HG02840 (cell line): ENCODE results near the gene CELF5.
"Not testable (repeated sequence)": the region's sequence is repeated elsewhere in the genome, so short reads cannot be mapped to it uniquely, and the experiment has no call there.

Experiments used
- ATAC-seq: cut with Tn5 transposase; IDR thresholded peaks from one replicate; pipeline ENCODE4 v1.9.1; 2021; ENCODE audit warnings: mild to moderate bottlenecking, moderate library complexity, moderate number of reproducible peaks; ENCODE audit not compliant: unreplicated experiment, low FRiP score

Gene CELF5

DNA sequence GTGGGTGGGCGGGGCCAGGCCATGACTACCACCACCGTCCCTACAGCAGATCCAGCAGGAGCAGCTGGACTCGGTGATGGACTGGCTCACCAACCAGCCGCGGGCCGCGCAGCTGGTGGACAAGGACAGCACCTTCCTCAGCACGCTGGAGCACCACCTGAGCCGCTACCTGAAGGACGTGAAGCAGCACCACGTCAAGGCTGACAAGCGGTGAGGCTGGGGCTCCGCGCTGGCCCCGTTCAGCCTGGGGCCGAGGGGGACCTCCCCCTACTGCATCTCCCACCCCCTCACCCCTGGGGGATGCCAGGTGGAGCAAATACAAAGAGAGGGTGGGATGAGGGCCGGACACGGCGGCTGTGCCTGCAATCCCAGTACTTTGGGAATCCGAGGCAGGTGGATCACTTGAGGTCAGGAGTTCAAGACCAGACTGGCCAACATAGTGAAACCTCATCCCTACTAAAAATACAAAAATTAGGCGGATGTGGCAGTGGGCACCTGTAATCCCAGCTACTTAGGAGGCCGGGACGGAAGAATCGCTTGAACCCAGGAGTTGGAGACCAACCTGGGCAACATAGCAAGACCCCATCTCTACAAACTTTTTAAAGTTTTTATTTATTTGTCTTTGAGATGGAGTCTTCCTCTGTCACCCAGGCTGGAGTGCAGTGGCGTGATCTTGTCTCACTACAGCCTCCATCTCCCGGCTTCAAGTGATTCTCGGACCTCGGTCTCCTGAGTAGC lies 18.1 kb upstream of the CELF5 start:
- no peak for ATAC-seq

DNA sequence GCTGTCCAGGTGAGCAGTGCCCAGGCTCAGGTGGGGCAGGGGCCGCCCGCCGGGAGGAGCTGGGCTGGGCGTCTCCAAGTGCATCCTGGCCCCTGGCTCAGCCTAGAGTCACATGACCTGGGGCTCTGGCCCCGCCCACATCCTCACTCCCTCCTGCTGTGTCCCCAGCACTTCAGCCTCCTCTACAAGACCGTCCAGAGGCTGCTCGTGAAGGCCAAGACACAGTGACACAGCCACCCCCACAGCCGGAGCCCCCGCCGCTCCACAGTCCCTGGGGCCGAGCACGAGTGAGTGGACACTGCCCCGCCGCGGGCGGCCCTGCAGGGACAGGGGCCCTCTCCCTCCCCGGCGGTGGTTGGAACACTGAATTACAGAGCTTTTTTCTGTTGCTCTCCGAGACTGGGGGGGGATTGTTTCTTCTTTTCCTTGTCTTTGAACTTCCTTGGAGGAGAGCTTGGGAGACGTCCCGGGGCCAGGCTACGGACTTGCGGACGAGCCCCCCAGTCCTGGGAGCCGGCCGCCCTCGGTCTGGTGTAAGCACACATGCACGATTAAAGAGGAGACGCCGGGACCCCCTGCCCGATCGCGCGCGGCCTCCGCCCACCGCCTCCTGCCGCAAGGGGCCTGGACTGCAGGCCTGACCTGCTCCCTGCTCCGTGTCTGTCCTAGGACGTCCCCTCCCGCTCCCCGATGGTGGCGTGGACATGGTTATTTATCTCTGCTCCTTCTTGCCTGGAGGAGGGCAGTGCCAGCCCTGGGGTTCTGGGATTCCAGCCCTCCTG lies 16.8 kb upstream of the CELF5 start:
- no peak for ATAC-seq

DNA sequence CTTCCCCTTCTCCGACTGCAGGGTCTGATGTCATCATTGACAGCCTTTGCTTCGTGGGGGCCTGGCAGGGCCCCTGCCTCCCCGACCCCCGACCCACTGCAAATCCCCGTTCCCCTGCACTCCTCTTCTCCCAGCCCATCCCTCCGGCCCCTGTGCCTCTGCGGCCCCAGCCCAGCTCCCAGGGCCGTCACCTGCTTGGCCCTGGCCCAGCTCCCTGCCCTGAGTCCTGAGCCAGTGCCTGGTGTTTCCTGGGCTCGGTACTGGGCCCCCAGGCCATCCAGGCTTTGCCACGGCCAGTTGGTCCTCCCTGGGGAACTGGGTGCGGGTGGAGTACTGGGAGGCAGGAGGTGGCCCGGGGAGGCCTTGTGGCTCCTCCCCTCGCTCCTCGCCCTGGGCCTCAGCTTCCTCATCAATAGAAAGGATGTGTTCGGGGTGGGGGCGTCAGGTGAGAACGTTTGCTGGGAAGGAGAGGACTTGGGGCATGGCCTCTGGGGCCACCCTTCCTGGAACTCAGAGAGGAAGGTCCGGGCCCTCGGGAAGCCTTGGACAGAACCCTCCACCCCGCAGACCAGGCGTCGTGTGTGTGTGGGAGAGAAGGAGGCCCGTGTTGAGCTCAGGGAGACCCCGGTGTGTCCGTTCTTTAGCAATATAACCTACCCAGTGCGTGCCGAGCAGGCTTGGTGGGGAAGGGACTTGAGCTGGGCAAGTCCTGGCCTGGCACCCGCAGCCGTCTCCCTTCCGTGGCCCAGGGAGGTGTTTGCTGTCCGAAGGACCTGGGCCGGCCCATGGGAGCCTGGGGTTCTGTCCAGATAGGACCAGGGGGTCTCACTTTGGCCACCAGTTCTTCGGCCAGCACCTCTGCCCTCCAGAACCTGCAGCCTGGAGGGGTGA lies 15.9 kb upstream of the CELF5 start:
- ATAC-seq = no peak

DNA sequence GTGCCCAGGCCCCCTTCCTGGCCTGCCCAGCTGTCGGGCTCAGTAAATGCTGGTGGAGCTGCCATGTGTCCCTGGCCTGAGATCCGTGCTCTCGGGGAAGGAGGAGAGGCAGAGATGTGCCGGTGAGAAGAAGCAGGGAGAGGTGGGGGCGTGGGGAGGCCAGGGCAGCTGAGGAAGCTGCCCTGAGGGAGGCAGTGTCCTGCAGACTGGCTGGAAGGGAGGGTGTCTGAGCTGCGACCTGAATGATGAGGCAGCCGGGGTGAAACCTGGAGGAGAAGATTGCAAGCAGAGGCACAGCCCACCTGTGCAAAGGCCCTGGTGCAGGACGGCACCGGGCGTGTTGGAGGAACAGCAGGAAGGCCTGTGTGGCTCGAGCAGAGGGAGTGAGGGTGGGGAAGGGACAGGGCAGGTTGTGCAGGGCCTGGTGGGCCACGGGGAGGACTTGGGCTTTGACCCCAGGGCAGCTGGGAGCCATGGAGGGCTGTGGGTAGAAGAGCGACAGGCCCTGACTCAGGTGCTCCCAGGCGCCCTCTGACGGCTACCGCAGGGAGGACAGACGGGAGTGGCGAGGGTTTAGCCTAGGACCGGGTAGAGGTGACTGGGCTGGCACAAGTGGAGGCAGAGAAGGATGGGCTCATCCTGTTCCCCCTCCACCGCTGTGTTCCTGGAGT lies 14.0 kb upstream of the CELF5 start:
- ATAC-seq = no peak

DNA sequence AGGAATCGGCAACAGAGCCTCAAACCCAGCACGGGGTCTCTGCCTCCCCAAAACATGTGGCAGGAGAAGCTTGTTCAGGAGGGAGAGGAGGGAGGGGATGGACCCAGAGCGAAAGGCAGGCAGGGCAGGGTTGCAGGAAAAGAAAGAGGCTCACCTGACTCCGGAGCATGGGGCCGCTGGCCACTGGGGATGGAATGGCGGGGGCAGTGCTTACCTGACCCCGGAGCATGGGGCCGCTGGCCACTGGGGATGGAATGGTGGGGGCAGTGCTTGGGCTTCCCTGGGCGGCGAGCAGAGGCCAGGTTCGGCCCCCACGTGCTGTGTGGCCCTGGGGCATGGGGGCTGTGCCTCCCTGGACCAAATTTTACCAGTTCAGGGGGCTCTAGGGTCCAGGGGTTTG lies 13.3 kb upstream of the CELF5 start:
- no peak for ATAC-seq

DNA sequence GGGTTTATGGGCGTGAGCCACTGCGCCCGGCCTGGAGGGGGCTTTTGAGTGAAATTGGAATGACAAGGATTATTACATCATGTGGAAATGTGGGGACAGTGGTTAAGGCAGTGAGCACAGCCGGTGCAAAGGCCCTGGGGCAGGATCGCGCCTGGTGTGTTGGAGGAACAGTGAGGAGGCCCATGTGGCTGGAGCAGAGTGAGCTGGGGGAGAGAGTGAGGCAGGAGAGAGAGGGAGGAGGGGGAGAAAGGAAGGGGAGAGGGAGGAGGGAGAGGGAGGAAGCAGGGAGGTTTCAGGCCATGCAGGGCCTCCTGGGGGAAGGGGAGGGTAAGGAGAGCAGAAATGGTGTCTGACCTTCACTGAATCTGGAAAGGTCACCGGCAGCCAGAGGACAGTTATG lies 11.3 kb upstream of the CELF5 start:
- ATAC-seq = no peak

DNA sequence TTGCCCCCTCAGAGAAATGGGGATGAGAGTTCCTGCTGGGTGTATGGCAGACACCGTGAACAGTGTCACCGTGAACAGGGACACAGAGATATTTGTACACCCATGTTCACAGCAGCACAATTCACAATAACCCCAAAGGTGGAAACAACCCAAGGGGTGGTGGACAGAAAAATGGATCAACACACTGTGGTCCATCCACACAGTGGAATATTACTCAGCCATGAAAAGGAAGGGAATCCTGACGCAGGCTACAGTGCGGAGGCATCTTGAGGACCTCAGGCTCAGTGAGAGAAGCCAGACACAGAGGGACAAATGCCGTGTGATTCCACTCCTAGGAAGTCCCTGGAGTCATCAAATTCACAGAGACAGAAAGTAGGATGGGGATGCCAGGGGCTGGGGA lies 7.6 kb upstream of the CELF5 start:
- ATAC-seq = no peak

DNA sequence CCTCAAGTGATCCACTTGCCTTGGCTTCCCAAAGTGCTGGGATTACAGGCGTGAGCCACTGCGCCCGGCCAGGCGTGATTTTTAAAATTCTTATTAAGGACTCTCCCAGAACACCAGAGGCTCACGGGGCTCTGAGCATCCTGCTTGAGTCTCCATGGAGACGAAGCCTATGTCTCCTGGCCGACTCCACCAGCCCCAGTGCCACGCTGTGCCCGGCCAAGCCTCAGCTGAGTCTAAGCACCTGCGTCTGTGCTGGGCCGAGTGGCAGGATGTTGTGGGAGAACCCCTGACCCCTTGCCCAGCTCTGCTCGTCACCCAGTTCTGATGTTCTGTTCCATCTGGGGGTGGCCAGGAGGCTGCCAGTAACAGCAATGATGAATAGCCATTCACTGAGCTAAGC lies 3.9 kb upstream of the CELF5 start:
- ATAC-seq = no peak

DNA sequence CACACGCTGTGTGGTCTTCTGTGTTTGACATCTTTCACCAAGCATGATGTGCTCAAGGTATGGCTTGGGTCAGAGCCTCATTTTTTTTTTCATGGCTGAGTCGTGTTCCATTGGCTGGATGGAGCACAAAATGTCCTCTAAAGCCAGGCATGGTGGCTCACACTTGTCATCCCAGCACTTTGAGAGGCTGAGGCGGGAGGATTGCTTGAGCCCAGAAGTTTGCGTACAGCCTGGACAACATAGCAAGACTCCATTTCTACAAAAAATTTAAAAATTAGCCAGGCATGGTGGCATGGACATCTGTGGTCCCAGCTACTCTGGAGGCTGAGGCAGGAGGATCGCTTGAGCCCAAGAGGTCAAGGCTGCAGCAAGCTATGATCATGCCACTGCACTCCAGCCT lies 2.9 kb upstream of the CELF5 start:
- not testable (repeated sequence) for ATAC-seq

DNA sequence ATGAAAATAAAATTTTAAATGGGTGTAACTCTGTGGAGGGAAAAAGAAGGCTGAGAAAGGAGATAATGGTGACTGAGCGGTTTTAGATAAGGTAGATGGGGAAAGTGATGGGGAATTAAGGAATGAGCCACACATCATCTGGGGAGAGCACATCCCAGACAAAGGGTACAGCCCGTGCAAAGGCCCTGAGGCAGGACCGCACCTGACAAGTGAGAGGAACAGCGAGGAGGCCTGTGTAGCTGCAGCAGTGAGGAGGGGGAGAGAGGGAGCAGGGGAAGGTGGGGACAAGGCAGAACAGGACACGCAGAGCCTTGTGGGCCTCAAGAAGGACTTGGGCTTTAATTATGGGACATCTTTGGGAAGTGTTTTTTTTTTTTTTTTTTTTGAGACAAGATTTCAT lies 1.8 kb upstream of the CELF5 start:
- ATAC-seq = no peak

DNA sequence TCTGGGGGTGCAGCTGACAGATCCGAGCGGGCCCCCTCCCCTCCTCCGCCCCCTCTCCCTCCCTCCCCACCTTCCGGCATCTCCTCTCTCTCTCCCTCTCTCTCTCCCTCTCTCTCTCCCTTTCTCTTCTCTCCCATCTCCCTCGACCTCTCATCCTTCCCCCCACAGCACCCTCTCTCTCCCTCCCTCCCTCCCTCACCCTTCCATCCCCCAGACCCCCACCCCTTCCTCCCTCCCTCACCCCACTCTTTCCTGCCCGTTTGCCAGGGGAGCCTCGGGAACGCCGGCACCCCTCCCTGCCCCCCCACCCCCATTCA lies 666 bp downstream of the CELF5 start:
- ATAC-seq = no peak

DNA sequence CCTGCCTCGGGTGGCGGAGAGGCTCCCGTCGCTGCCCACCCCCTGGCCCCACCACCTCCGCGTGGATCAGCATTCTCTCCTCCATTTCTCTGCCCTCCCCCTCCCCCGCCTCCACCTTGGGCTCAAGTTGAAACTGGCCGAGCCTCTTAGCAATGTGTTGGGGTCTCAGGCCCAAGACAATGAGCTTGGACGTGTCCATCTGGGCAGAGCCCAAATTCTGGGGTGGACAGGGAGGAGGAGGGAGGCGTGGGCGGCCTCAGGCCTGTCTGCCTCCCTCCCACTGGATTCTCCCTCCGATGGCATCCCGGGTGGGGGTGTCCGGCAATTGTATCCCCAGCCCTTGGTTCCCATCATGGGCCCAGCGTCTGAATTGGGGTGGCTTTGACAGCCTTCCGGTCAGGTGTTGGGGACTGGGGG lies 1.2 kb downstream of the CELF5 start:
- no peak for ATAC-seq

DNA sequence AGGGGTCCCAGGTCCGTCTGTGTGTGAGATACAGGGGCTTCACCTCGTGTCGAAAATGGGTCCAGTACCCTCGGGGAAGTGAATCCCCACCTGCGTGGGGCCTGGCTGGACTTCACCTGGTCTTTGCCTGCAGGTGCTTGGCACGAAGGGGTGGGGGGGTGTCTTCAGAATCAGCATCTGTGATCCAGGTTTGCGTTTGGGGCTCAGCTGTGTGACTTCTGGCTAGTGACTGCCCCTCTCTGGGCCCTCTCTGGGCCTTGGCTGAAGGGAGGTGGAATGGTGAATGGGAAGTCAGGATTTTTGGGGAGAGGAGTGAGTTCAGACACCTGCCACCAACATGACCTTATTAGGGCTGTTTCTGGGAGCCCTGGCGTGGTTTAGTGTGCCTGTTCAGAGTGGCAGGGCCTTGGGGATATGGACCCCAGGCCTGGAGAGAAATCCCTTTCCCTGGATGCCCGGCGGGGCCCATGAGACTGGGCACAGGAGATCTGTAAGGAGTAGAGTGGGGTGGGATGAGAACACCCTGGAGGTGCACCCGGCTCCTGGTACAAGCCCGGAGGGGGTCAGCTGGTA lies 2.7 kb downstream of the CELF5 start:
- ATAC-seq = no peak

DNA sequence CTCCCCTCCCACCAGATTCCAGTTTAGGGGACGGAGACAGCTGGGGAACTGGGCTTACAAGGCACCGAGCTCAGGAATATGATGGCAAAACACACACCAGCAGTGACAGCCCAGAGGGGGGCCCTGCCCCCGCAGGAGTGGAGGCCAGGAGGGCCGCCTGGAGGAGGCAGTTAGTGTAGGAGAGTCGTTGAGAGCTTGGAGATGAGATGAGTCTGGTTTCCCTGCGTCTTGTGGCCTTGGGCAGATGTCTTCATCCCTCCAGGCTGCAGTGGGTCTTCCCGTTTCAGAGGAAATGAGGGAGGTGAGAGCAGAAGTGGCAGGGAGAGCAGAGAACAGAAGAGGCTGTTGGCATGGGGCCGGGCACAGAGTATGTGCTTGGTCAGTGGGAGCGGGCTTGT lies 4.9 kb downstream of the CELF5 start:
- ATAC-seq = no peak

DNA sequence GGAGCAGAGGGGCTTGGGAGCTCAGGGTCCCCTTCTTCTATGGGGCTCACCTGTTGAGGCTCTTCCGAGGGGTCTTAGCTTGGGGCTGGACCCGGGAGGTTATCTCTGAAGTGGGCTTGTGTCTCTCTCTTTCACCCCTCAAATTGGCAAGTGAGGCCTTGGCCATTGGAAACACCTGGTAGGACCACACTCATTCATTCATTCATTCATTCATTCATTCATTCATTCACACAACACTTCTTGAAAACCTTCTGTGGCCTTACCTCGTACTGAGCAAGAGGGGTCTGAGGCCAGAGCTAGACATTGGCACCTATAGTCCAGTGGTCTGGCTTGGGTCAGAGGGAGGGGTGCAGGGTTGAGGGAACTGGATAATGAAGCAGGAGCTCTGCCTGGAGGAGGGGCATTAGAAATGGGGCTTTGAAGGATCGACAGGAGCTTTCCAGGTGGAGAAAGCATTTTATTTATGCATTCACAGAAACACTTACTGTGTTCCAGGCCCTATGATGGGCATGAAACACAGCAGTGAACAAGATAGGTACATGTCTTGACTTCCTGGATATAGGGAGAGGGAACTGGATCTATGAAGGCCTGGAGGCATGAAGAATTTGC lies 5.5 kb downstream of the CELF5 start:
- ATAC-seq = no peak

DNA sequence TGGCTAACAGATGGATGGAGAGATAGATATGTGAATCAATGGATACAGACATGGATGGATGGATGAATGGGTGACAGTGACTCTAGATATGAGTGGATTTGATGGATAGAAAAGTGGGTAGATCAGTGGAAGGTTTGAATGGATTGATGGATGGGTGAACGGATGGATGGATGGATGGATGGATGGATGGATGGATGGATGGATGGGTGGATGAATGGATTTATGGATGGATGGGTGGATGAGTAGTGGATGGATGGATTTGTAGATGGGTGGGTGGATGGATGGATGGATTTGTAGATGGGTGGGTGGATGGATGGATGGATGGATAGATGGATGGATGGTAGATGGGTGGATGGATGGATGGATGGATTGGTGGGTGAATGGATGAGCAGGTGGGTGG lies 6.8 kb downstream of the CELF5 start:
- no peak for ATAC-seq

DNA sequence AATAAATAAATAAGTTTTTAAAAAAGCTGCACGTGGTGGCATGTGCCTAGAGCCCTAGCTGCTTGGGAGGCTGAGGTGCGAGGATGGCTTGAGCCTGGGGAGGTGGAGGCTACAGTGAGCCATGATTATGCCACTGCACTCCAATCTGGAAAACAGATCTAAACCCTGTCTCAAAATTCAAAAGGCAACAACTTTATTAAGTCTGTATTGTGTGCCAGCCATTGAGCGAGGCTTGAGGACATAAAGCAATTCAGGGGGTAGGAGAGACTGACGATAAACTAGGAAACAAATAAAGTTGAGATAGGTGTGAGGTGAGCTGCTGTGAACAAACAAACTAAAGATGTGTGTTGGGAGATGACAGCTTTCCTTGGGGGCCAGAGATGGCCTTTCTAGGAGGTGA lies 8.7 kb downstream of the CELF5 start:
- no peak for ATAC-seq

DNA sequence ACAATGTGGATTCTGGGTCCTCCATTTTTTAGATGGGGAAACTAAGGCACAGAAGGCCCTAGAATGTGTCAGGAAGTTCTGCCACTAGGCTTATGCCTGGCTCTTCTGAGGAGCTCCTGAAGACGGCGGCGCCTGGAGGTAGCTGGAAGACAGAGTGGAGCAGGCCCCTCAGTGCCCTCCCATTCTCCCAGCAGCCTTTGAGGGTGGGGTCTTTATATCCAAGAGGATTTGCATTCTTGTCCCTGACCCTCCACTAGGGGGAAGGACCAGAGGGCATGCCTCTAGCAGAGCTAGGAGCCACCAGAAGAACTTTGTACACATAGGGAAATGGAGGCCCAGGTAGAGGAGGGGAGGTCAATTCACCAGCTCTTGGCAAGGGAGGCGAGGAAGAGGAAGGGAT lies 9.4 kb downstream of the CELF5 start:
- no peak for ATAC-seq

DNA sequence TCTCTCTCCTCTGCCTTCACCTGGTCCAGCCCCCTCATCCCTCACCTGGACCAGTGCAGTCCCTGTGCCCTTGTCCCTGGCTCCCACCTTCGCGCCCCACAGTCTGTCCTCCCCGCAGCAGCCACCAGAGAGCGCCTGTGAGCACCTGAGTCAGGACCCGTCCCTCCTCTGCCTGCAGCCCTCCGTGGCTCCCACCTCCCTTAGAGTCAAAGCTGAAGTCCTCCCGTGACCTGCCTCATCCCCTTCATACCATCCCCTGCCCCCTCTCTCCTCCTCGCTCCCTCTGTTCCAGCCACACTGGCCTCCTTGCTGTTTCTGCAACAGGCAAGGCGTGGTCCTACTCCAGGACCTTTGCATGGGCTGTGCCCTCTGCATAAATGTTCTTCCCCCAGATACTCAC lies 10.3 kb downstream of the CELF5 start:
- ATAC-seq = no peak

DNA sequence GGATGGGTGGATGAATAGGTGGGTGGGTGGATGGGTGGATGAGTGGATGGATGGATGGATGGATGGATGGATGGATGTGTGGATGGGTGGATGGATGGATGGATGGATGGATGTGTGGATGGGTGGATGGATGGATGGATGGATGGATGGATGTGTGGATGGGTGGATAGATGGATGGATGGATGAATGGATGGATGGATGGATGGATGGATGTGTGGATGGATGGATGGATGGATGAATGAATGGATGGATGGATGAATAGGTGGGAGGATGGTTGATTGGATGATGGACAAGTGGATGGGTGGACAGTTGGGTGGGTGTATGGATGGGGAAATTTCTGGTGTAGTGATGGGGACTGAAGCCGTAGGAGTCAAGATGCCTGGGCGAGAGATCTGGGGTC lies 11.1 kb downstream of the CELF5 start:
- ATAC-seq = not testable (repeated sequence)
